HEK293 (cell line): ENCODE data around the gene ARMC5.
"Not testable (repeated sequence)": the region's sequence is repeated elsewhere in the genome, so short reads cannot be mapped to it uniquely, and the experiment has no call there.

Source experiments
- CTCF ChIA-PET: fragments of 350-600 bp; formaldehyde crosslinking; extraction: SDS; loops from one replicate; lab custom pipeline; 2021; ENCODE audit warnings: antibody characterized with exemption; lab: Yijun Ruan, JAX
- POLR2A ChIA-PET: fragments of 300-600 bp; formaldehyde crosslinking; extraction: SDS; loops from one replicate; lab custom pipeline; 2020; ENCODE audit warnings: antibody characterized with exemption, inconsistent platforms; lab: Yijun Ruan, JAX
- H3K27ac ChIP-seq: fragments of 200-500 bp; sonication (Bioruptor generic); 2 replicates; pipeline ENCODE4 v1.5.1; 2014; ENCODE audit warnings: low read depth, low read length, control low read depth, inconsistent platforms; ENCODE audit errors: extremely low read depth
- H3K36me3 ChIP-seq, 2 experiments: fragments of 200-500 bp in 1 of 2; sonication (Bioruptor generic) in 1 of 2; 1 replicate in 1 of 2; 2 replicates in 1 of 2; pipeline ENCODE4 v1.5.1; 2014 to 2017; ENCODE audit warnings: inconsistent platforms in 2 of 2, low read length in 2 of 2; ENCODE audit not compliant: control insufficient read depth in 2 of 2, insufficient read depth in 1 of 2
- H3K4me1 ChIP-seq: fragments of 200-500 bp; sonication (Bioruptor generic); 2 replicates; pipeline ENCODE4 v1.5.1; 2014; ENCODE audit warnings: mild to moderate bottlenecking, low read length, inconsistent platforms; ENCODE audit not compliant: control insufficient read depth, insufficient read depth
- H3K4me3 ChIP-seq: 2 replicates; pipeline ENCODE4 v1.5.1; 2011; ENCODE audit warnings: low read depth, mild to moderate bottlenecking, control low read depth, low read length, moderate library complexity
- H3K9me3 ChIP-seq: fragments of 200-500 bp; sonication (Bioruptor generic); 2 replicates; pipeline ENCODE4 v1.5.1; 2014; ENCODE audit warnings: low read depth, low read length, inconsistent platforms; ENCODE audit not compliant: control insufficient read depth, insufficient read depth
- EGR2 ChIP-seq: fragments of 450-650 bp; formaldehyde crosslinking; IDR thresholded peaks from 2 replicates; pipeline ENCODE4 v1.5.1; 2016; ENCODE audit warnings: low read depth, missing biosample characterization, missing genetic modification characterization
- KLF9 ChIP-seq: fragments of 450-650 bp; formaldehyde crosslinking; IDR thresholded peaks from 2 replicates; pipeline ENCODE4 v1.5.1; 2016; ENCODE audit warnings: missing biosample characterization, missing genetic modification characterization, low read depth
- SP2 ChIP-seq: fragments of 450-650 bp; formaldehyde crosslinking; IDR thresholded peaks from 2 replicates; pipeline ENCODE4 v1.5.1; 2016; ENCODE audit warnings: missing biosample characterization, missing genetic modification characterization
- ZFHX2 ChIP-seq: fragments of 450-650 bp; formaldehyde crosslinking; conservative IDR thresholded peaks from 2 replicates; pipeline ENCODE4 v1.5.1; 2016; ENCODE audit warnings: missing biosample characterization, missing genetic modification characterization
- ZNF121 ChIP-seq: fragments of 450-650 bp; formaldehyde crosslinking; IDR thresholded peaks from 2 replicates; pipeline ENCODE4 v1.5.1; 2016; ENCODE audit warnings: missing biosample characterization, missing genetic modification characterization
- ZNF311 ChIP-seq: fragments of 450-650 bp; formaldehyde crosslinking; IDR thresholded peaks from 2 replicates; pipeline ENCODE4 v1.5.1; 2017; ENCODE audit warnings: missing biosample characterization, missing genetic modification characterization, borderline replicate concordance
- ZNF626 ChIP-seq: fragments of 450-650 bp; sonication (Bioruptor Pico); formaldehyde crosslinking; IDR thresholded peaks from 2 replicates; pipeline ENCODE4 v1.5.1; 2018; ENCODE audit warnings: missing biosample characterization, missing genetic modification characterization, inconsistent platforms
- ZNF701 ChIP-seq: fragments of 450-650 bp; formaldehyde crosslinking; IDR thresholded peaks from 2 replicates; pipeline ENCODE4 v1.5.1; 2016; ENCODE audit warnings: missing biosample characterization, missing genetic modification characterization
- ZNF76 ChIP-seq: fragments of 450-650 bp; formaldehyde crosslinking; IDR thresholded peaks from 2 replicates; pipeline ENCODE4; 2016; ENCODE audit warnings: low read depth, missing biosample characterization, missing genetic modification characterization, borderline replicate concordance
- ZSCAN4 ChIP-seq: fragments of 450-650 bp; formaldehyde crosslinking; IDR thresholded peaks from 2 replicates; pipeline ENCODE4 v1.5.1; 2017; ENCODE audit warnings: missing biosample characterization, missing genetic modification characterization
- TF ChIP-seq, protein P1 (sequence below): fragments of 450-650 bp; formaldehyde crosslinking; IDR thresholded peaks from 2 replicates; pipeline ENCODE4 v1.5.1; 2016; ENCODE audit warnings: missing biosample characterization, missing genetic modification characterization
- TF ChIP-seq, protein P2 (sequence below): fragments of 450-650 bp; formaldehyde crosslinking; IDR thresholded peaks from 2 replicates; pipeline ENCODE4 v1.5.1; 2016; ENCODE audit warnings: missing biosample characterization, missing genetic modification characterization
- TF ChIP-seq, protein P3 (sequence below): fragments of 450-650 bp; formaldehyde crosslinking; IDR thresholded peaks from 2 replicates; pipeline ENCODE4 v1.5.1; 2017; ENCODE audit warnings: missing biosample characterization, missing genetic modification characterization
- TF ChIP-seq, protein P4 (sequence below): fragments of 450-650 bp; formaldehyde crosslinking; IDR thresholded peaks from 2 replicates; pipeline ENCODE4; 2016; ENCODE audit warnings: missing biosample characterization, missing genetic modification characterization
- TF ChIP-seq, protein P5 (sequence below): fragments of 450-650 bp; formaldehyde crosslinking; IDR thresholded peaks from 2 replicates; pipeline ENCODE4 v1.5.1; 2016; ENCODE audit warnings: missing biosample characterization, missing genetic modification characterization

Gene ARMC5

DNA sequence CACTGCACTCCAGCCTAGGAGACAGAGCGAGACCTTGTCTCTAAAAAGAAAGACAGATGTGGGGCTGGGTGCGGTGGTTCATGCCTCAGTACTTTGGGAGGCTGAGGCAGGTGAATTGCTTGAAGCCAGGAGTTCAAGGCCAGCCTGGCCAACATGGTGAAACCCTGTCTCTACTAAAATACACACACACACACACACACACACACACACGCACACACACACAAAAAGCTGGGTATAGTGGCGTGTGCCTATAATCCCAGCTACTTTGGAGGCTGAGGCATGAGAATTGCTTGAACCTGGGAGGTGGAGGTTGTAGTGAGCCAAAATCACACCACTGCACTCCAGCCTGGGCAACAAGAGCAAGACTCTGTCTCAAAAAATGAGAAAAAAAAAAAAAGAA lies 24.7 kb downstream of the ARMC5 start:
- H3K4me3 ChIP-seq, POLR2A ChIA-PET, H3K9me3 ChIP-seq, H3K36me3 ChIP-seq, CTCF ChIA-PET, H3K27ac ChIP-seq, H3K4me1 ChIP-seq: not testable (repeated sequence)
- TF ChIP-seq, protein P1, sequence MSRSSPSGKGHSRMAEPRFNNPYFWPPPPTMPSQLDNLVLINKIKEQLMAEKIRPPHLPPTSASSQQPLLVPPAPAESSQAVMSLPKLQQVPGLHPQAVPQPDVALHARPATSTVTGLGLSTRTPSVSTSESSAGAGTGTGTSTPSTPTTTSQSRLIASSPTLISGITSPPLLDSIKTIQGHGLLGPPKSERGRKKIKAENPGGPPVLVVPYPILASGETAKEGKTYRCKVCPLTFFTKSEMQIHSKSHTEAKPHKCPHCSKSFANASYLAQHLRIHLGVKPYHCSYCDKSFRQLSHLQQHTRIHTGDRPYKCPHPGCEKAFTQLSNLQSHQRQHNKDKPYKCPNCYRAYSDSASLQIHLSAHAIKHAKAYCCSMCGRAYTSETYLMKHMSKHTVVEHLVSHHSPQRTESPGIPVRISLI, result 0 out of 2 replicates have a peak, but pooled peaks have one; percentile 28
- peak; percentile 83 for TF ChIP-seq ZSCAN4 (tag by site-specific recombination)

- Histone ChIP-seq H3K36me3 (peaks cover 0 to 2% of the 10 kb centered on the region in 2 experiments; a peak in 1 of 3 replicates), H3K27ac (no peak overlapping the region), H3K9me3 (no peaks in the 10 kb centered on the region), H3K4me1 (no peaks in the 10 kb centered on the region; the same call in 1 of the 2 replicates), H3K4me3 (no peak overlapping the region)
- TF ChIP-seq ZNF311 (tag by site-specific recombination) (no peak), ZNF76 (tag by site-specific recombination) (no peak), ZNF121 (tag by site-specific recombination) (no peak), ZNF626 (tag by site-specific recombination) (no peak), SP2 (tag by site-specific recombination) (no peak), ZFHX2 (tag by site-specific recombination) (0 out of 2 replicates have a peak, but pooled peaks have one; percentile 14), EGR2 (tag by site-specific recombination) (0 out of 2 replicates have a peak, but pooled peaks have one; percentile 29)
- TF ChIP-seq, protein P2, sequence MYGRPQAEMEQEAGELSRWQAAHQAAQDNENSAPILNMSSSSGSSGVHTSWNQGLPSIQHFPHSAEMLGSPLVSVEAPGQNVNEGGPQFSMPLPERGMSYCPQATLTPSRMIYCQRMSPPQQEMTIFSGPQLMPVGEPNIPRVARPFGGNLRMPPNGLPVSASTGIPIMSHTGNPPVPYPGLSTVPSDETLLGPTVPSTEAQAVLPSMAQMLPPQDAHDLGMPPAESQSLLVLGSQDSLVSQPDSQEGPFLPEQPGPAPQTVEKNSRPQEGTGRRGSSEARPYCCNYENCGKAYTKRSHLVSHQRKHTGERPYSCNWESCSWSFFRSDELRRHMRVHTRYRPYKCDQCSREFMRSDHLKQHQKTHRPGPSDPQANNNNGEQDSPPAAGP, result no peak
- ChIA-PET CTCF (no interaction called here), POLR2A (no interaction called here)
These were observed 25.3 kb downstream of the ARMC5 start for GRCh38 chr16:31484491-31485171.

GRCh38 chr16:31485571-31485970 lies 26.3 kb downstream of the ARMC5 start:
- ChIA-PET CTCF (no interaction called here), POLR2A (no interaction called here)
- no peaks in the 10 kb centered on the region for H3K9me3 ChIP-seq
- TF ChIP-seq, protein P3, sequence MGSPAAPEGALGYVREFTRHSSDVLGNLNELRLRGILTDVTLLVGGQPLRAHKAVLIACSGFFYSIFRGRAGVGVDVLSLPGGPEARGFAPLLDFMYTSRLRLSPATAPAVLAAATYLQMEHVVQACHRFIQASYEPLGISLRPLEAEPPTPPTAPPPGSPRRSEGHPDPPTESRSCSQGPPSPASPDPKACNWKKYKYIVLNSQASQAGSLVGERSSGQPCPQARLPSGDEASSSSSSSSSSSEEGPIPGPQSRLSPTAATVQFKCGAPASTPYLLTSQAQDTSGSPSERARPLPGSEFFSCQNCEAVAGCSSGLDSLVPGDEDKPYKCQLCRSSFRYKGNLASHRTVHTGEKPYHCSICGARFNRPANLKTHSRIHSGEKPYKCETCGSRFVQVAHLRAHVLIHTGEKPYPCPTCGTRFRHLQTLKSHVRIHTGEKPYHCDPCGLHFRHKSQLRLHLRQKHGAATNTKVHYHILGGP, result no peak
- TF ChIP-seq, protein P4, sequence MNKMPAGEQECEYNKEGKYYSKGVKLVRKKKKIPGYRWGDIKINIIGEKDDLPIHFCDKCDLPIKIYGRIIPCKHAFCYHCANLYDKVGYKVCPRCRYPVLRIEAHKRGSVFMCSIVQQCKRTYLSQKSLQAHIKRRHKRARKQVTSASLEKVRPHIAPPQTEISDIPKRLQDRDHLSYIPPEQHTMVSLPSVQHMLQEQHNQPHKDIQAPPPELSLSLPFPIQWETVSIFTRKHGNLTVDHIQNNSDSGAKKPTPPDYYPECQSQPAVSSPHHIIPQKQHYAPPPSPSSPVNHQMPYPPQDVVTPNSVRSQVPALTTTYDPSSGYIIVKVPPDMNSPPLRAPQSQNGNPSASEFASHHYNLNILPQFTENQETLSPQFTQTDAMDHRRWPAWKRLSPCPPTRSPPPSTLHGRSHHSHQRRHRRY (tag by site-specific recombination), result no peak
- TF ChIP-seq, protein P5, sequence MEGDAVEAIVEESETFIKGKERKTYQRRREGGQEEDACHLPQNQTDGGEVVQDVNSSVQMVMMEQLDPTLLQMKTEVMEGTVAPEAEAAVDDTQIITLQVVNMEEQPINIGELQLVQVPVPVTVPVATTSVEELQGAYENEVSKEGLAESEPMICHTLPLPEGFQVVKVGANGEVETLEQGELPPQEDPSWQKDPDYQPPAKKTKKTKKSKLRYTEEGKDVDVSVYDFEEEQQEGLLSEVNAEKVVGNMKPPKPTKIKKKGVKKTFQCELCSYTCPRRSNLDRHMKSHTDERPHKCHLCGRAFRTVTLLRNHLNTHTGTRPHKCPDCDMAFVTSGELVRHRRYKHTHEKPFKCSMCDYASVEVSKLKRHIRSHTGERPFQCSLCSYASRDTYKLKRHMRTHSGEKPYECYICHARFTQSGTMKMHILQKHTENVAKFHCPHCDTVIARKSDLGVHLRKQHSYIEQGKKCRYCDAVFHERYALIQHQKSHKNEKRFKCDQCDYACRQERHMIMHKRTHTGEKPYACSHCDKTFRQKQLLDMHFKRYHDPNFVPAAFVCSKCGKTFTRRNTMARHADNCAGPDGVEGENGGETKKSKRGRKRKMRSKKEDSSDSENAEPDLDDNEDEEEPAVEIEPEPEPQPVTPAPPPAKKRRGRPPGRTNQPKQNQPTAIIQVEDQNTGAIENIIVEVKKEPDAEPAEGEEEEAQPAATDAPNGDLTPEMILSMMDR (tag by site-specific recombination), result no peak
- TF ChIP-seq ZNF701 (tag by site-specific recombination), result no peak
- TF ChIP-seq KLF9 (tag by site-specific recombination), result no peak
- no peaks in the 10 kb centered on the region; the same call in 1 of the 2 replicates for H3K4me1 ChIP-seq
- H3K36me3 ChIP-seq, result peaks cover 0 to 12% of the 10 kb centered on the region in 2 experiments; a peak in 1 of 3 replicates
- H3K27ac ChIP-seq, result no peak overlapping the region
- H3K4me3 ChIP-seq, result no peak overlapping the region
